Cardiac septum (tissue), 1 donor: ENCODE measurements around the gene KCNK15. TPM values are rescaled to one million over a fixed set of nuclear protein-coding genes. Genes with fewer than 3 reads are reported as not detected.

ENCODE experiments used
- DNase-seq: peaks from one replicate; pipeline ENCODE4 v3.0.0-alpha.2; 2020; ENCODE audit warnings: low spot score
- intact Hi-C: fragments of 100-400 bp; cut with DNase I; formaldehyde crosslinking; loops from one replicate; pipeline ENCODE4 v1.14.0; 2022
- total RNA-seq: library from RNA; stranded (reverse); fragmentation: NEBNext Ultra II Directional; extraction: Animal tissue kit (Norgen Biotek cat#: 25700); gene quantifications from one replicate; pipeline ENCODE4 v1.2.1, GENCODE V29; 2021
- donor health status: DM: no; HTN: no; CAD: no.

The KCNK15 gene
- total RNA-seq, 1 donor from 2014 or later, result 0.97 TPM

DNA sequence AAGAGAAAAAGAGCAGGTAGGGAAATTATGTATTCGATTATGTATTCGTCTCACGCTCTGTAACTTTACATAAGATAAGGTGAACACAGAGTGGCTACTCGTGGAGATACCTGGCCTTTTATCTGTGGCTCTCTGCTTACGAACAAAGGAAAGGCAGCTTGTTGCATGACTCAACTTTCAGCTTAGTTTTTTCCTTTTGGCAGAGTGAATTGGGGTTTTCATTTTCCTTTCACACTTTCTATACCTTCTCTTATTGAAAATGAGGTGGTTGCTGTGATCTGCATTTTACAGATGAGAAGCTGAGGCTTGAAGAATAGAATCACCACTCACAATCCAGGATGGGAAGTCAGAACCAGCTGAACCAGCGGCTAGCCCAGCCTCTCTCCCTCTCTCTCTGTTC, 13.3 kb upstream of the KCNK15 start:
- intact Hi-C loops, result loop anchor here (10.0 kb wide), 2 partner anchors 198 to 348 kb away; no protein-coding TSS in a partner anchor
- no peak for DNase-seq

DNA sequence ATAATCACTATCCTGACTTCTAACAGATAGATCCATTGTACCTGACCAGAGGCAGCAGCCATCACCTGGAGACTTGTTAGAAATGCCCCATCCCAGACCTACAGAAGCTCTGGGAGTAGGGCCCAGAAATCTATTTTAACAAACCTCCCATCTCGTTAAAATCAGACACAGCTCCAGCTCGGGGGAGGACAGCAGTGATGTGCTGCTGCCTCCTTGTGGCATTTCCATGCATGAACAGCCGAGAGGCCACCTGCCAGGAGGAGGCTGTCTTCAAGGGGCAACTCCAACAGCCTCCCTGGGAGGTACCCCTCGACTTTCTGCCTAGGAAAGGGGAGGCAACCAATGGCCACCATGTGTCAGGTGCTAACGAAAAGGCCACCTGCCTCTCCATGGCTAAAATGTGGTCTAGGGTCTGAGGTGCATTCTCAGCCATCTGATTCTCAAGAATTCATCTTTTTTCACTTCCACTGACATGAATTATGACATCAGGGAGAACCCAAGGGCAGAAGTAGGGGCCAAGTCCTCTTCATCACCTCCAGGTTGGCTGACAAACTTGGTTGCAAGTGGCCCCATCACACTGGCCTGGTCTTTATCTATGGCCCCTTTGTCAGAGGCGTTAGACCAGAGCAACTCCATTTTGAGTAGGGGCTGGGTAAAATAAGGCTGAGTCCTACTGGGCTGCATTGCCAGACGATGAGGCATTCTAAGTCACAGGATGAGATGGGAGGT, 12.2 kb upstream of the KCNK15 start:
- DNase-seq, result no peak

DNA sequence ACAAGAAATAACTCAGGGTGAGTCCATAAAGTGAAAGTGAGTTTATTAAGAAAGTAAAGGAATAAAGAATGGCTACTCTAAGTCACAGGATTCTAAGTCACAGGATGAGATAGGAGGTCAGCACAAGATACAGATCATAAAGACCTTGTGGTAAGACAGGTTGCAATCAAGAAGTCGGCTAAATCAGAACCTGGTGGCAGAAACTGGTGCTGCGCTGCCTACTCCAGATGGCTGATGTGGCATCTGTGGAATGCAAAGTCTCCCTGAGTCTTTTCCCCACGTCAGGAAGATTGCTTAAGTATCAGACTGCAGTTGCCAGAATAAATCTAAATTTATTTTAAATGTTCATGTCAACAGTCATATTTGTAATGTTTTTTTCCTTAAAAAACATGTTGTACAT, 10.7 kb upstream of the KCNK15 start:
- DNase-seq, result no peak
- intact Hi-C loops, result loop anchor here (10.0 kb wide), 2 partner anchors 200 to 350 kb away; no protein-coding TSS in a partner anchor

More for the DNA sequence above, 12.2 kb upstream of the KCNK15 start:
- intact Hi-C loops, result loop anchor here (1.0 to 10.0 kb wide), 3 partner anchors 48 to 349 kb away; no protein-coding TSS in a partner anchor

DNA sequence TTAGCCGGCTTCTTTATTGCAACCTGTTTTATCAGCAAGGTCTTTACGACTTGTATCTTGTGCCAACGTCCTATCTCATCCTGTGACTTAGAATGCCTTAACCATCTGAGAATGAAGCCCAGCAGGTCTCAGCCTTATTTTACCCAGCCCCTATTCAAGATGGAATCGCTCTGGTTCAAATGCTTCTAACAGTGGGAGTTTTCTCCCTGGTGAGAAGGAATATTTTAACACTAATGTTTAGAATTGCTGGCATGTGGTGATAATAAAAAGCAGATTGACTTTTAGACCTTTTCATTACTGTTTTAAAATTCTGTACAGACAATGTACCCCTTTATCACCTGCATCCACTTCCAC, 9.9 kb upstream of the KCNK15 start:
- DNase-seq, result no peak
- intact Hi-C loops, result loop anchor here (10.0 kb wide), 2 partner anchors 201 to 351 kb away; no protein-coding TSS in a partner anchor

DNA sequence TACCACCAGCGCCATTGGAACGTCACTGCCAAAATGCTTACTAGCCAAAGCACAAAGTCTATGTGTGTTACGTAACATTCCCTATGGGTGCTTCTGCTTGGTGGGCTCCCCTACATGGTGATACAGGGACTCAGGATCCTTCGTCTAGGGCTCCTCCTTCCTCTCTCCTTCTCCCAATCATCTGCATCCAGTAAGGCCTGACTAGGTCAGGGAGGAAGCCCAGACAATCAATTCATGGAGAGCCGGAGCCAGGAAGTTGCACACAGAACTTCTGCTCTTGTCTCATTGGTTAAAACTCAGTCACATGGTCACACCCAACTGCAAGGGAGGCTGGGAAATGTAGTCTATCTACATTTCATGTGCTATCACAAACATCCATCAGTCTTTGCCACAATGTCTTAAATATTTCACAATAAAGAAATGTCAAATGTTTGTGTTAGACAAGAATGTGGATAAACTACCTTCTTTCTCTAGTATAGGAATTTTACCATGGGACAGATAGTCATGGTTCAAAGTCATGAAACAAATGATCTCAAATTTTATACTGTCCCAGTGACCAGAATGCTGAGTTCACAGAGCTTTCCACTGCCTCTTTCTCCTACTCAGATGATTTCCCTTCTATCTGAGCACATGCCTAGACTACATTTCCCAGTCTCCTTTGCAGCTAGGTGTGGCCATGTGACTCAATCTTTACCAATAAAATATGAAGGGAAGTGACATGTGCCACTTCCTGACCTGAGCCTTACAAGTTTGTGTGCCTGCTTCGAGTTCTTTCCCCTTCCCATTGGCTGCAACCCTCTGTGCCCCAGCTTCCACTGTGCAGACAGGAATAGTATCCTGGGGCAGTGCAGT, 9.3 kb upstream of the KCNK15 start:
- DNase-seq, result no peak
- intact Hi-C loops, result loop anchor here (10.0 kb wide), 2 partner anchors 202 to 352 kb away; no protein-coding TSS in a partner anchor

DNA sequence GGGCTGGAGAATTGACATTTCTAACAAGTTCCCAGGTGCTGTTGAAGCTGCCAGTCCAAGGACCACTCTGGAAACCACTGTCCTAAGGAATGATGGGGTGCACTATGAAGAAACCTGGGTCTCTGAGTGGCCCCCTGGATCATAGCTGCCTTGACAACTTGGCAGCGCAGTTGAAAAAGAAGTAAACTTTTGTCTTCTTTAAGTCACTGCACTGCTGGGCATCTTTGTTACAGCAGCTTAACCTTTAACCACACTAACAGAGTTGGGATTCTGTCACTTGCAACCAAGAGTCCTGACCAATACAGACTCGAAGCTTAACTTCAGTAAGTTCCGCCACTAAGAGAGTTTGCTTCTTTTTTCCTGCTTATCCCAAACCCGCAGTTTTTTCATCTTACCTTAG, 8.5 kb upstream of the KCNK15 start:
- intact Hi-C loops, result loop anchor here (10.0 kb wide), 2 partner anchors 202 to 352 kb away; no protein-coding TSS in a partner anchor
- DNase-seq, result no peak

DNA sequence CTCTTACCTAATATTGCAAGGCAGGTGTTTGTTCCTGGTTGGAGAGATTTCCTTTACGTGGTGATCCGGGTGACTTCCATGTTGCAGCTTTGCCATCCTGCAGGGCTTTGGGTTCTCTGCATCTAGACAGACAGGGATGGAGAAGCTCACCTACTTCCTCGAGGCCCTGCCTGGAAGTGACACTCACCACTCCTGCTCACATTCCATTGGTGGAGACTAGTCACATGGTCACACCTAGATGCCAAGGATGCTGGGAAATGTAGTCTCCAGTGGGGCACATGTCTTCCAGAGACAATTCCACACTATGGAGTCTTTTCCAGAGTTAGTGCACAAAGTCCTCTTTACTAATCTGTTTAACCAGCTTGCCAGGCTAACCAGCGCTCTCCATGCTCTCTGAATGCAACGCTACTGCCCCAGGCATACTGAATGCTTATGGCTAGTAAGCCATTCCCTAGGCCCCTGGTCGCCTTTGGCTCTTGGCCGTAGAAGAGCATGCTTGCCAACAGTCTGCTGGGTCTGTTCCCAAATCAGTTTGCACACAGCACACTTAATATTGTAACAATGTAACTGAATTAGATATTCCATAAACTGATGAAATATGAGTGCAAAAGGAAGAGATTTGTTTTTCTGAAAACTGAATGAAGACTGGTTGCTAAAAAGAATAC, 6.7 kb upstream of the KCNK15 start:
- intact Hi-C loops, result loop anchor here (10.0 kb wide), 2 partner anchors 204 to 354 kb away; no protein-coding TSS in a partner anchor
- DNase-seq, result no peak

DNA sequence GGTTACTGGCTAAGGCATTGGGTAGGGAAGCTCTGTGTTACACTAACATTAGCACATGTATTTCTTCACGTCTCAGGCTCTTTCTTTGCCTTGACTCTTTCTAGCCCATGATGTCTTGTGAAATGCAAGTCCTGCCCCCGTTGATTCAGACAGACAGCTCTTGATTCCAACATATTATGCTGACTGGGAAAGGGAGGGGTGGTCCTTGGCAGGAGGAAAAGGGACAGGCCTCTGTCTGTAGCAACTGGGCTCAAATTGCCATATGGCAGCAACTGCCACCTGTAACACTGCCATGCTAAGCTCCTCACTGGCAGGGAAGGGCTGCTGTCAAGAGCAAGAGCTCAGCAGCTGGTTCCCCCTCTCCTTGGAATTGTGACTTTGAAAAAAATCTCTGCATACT, 5.7 kb upstream of the KCNK15 start:
- intact Hi-C loops, result loop anchor here (10.0 kb wide), 2 partner anchors 205 to 355 kb away; no protein-coding TSS in a partner anchor
- no peak for DNase-seq

DNA sequence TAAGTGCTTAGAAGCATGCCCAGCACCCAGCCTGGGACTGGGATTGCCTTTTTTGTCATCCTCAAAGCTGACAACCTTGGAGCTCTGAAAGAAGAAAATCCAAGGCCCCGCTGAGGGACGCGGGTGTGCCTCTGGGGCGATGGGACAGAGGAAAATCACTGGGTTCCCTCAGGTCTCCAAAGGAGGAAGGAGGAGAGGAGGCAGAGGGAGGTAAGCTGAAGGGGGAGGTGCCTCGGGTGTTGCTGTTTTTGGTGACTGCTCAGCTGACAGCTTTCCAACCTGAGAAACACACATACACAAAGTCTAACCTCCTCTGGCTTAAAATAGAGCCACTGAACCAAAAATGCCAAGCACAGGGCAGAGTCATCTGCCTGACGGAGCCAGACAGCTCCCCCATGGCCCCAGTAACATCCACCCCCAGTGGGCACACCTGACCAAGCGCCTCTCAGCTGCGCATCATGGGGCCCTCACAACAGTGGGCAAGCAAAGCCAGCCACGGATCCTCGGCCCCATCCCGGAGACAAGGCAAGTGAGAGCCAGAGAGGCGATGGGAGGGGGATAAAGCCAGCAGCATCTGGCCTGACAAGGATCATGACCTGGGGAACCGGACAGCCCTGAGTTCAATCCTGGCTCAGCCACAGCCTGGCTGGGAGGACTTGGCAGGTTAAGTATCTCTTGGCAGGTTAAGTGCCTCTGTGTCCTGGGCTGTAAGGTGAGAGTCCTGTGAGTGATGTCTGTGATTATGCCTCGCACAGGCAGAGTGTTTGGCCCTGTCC, 3.2 kb upstream of the KCNK15 start:
- DNase-seq, result no peak

DNA sequence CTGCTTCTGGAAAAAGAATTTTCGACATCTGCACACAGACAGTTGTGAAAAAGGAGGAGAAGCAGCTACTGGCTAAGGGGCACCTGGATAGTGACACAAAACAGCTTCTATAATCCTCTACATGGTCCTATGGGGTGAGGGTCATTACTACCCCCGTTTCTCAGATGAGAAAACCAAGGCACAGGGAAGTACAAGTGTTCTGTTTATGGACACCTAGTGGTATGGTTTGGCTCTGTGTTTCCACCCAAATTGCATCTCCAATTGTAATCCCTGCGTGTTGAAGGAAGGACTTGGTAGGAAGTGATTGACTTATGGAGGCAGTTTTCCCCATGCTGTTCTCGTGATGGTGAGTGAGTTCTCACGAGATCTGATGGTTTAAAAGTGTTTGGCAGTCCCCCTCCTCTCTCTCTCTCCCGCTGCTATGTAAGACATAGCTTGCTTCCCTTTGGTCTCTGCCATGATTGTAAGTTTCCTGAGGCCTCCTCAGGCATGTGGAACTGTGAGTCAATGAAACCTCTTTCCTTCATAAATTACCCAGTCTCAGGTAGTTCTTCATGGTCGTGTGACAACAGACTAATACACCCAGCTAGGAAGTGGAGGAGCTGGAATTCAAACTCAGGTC, 2.5 kb upstream of the KCNK15 start:
- intact Hi-C loops, result no loop called here
- no peak for DNase-seq

More for the DNA sequence above, 3.2 kb upstream of the KCNK15 start:
- intact Hi-C loops, result no loop called here

DNA sequence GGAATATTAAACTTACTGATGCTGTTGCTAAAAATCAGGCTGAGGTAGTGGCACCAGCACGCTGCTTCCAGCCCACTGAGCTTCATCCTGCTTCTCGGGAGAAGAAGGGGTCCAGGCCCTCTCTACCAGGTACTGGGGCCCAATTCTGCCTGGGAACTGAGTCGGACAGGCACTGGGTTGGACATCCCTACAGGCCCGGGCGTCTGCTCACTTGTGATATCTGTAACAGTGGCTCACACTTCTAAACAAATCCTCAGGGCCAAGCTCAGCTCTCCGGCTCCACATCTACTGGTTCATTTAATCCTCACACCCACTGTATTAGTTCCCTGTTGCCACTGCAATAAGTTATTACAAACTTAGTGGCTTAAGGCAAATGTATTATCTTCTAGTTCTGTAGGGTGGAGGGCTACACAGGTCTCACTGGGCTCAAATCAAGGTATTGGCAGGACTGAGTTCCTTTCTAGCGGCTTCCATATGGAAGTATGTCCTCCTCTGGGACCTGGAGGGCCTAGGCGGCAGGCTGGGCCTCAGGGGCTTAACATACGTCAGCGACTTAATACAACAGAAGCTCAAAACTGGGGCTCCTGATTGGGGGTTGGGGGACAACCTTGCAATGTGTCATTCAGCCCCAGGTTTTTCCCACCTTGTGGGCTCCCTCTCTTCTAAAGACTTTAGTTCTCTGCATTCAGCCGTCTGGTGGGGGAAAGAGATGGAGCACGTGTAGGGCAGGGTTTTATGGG, 1.6 kb upstream of the KCNK15 start:
- DNase-seq, result no peak
- intact Hi-C loops, result no loop called here

DNA sequence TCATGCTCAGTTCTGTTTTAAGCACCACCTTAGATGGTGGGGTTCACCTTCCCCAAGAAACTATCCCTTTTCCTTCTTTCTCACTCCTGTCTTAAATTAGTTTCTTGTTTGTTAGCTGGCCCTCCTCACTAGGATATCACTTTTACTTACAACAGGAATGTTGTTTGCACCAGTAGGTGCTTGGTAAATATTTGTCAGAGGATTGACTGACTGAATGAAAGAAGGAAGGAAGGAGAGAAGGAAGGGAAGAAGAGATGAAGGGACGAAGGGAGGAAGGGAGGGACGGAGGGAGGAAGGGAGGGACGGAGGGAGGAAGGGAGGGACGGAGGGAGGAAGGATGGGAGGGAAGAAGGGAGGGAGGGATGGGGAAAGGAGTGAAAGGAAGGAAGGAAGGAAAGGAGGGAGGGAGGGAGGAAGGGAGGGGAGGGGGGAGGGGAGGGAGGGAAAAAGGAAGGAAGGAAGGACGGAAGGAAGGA, 505 bp upstream of the KCNK15 start:
- DNase-seq, result no peak
- intact Hi-C loops, result no loop called here

DNA sequence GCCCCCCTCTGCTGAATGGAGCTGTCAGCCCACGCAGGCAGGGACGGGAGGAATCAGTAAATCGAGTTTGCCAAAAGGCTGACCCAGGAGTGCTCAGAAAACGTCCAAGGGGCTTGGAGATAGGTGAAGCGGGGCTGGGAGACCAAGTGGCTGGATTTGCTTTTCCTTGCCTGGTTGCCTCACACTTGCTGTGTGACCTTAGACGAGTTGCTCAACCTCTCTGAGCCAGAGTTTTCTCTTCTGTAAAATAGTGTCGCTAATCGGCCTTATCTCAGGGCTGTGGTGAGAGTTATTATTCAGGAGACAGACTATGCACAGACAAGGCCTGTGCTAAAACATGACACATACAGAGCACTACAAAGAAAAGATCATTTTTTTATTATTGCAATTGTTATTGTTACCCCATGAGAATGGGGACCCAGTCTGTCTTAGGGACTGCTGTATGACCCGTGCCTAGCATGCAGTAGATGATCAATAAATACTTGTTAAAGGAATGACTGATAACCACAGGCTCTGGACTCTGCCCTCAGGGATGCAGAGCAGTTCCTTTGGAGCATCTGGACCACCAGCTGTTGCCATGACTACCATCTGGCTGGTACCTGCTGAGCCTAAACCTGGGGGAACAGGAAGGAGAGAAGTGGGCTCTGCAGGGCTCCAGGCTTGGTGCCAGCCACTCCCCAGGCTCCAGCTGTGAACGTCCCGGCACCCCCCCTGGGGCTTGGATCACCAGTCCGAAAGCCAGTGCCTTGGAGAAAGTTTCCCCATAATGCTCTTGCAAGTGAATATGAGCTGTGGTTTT, 901 bp downstream of the KCNK15 start:
- intact Hi-C loops, result loop anchor here (2.0 kb wide), 1 partner anchor 120 kb away; no protein-coding TSS in a partner anchor
- DNase-seq, result no peak

DNA sequence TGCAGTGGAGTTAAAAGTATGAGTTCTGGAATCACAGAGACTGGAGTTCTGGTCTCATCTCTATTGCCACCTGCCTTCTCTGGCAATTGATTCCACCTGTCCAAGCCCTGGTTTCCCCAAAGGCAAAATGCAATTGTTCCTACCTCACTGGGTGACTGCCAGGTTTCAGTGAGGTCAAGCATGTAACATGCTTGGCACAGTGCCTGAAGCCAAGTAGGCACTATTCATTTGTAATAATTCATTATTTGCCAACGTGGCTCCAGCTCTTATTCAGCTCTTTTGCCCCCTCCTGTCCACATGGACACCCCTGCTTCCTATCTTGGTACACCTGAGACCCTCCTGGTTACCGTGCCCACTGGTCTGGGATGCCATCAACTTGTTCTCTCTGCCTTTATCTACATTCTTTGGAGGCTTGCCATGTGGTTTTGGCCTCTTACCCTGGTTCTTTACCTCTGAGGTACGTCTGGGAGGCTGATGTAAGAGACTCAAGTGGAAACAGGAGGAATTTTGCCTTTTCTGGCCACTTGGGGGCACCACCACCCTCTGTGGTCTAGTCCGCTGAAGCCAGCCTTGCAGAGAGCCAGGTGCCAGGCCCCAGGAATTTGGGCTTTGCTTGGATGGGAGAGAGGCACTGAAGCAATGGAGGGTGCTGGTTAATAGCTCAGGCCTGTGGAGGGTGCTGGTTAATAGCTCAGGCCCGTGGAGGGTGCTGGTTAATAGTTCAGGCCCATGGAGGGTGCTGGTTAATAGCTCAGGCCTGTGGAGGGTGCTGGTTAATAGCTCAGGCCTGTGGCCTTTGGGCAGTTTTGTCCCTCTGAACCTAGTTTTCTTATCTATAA, 1.7 kb downstream of the KCNK15 start:
- intact Hi-C loops, result loop anchor here (2.0 kb wide), 1 partner anchor 119 kb away; no protein-coding TSS in a partner anchor
- DNase-seq, result no peak

DNA sequence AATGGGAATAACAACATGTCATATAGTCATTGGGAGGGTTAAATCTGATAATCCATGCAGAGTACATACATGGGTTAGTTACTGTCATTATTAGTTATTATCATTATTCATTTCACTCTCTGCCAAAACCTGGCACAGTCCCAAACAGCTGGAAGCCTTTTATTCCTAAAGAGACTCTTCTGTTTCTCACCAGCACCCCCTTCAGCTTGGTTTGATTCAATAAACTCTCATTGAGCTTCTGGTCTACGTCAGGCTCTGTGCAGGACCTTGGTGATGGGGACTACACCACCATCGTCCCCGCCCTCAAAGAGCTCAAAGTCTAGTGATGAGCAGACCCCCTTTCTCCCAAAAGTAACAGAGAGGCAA, 2.3 kb downstream of the KCNK15 start:
- intact Hi-C loops, result no loop called here
- DNase-seq, result no peak
